Body of pancreas (tissue), 4 donors: ENCODE results near the gene RMRP. TPM values are rescaled to one million over a fixed set of nuclear protein-coding genes. Genes with fewer than 3 reads are reported as not detected.
"Not testable (repeated sequence)": the region's sequence is repeated elsewhere in the genome, so short reads cannot be mapped to it uniquely, and the experiment has no call there.

ENCODE experiments used
- ATAC-seq: fragments of 150-250 bp; one replicate; pipeline ENCODE4 v1.9.1; 2016
- DNase-seq, 4 donors: peaks; one replicate each; pipeline ENCODE4 v3.0.0-alpha.2; 2019
- H3K27ac ChIP-seq, 4 donors: fragments of 200-600 bp; sonication (generic); 1 replicate in 3 of 4; 2 replicates in 1 of 4; pipeline versions ENCODE4 v1.5.1 to v1.6.1; 2016 to 2019; ENCODE audit warnings: mild to moderate bottlenecking in 1 of 4, mixed read lengths in 1 of 4, moderate library complexity in 1 of 4
- H3K27me3 ChIP-seq, 2 donors: fragments of 200-600 bp; sonication (generic); one replicate each; pipeline ENCODE4 v1.6.0; 2016; ENCODE audit warnings: mild to moderate bottlenecking in 1 of 2
- H3K36me3 ChIP-seq, 2 donors: fragments of 200-600 bp; sonication (generic); replicated peaks in 1 of 2; 2 replicates each; pipeline ENCODE4 v1.5.1; 2016; ENCODE audit warnings: low read depth in 2 of 2; ENCODE audit not compliant: insufficient read depth in 1 of 2
- H3K4me1 ChIP-seq: fragments of 200-600 bp; sonication (generic); one replicate; pipeline ENCODE4 v1.6.0; 2016
- H3K4me3 ChIP-seq, 2 donors: fragments of 200-600 bp; sonication (generic); 1 replicate in 1 of 2; 2 replicates in 1 of 2; pipeline ENCODE4 v1.5.1; 2016 to 2019
- H3K9me3 ChIP-seq, 3 donors: fragments of 200-600 bp; sonication (generic); 1 replicate in 2 of 3; 2 replicates in 1 of 3; pipeline ENCODE4 v1.5.1; 2016
- POLR2A ChIP-seq, 3 donors: fragments of 450-650 bp; IDR thresholded peaks; one replicate each; pipeline ENCODE4 v1.6.1; 2016; ENCODE audit warnings: antibody characterized with exemption in 3 of 3, mild to moderate bottlenecking in 2 of 3
- WGBS, 2 donors: methylation state at CpG; one replicate each; pipeline ENCODE4 v1.1.5; 2017; 5-methylcytosine and 5-hydroxymethylcytosine counted together
- intact Hi-C: fragments of 100-400 bp; cut with DNase I; formaldehyde crosslinking; loops from one replicate; pipeline ENCODE4 v1.15.1; 2023
- total RNA-seq, 2 donors: library from RNA; depleted of rRNA; stranded (reverse); fragments of >200 nt; gene quantifications; one replicate each; pipeline ENCODE4 v1.1.0, GENCODE V29; 2016
- TF ChIP-seq, protein P1 (sequence below), 7 experiments: fragments of 450-650 bp in 4 of 7; fragments of 200-600 bp in 3 of 7; sonication (generic) in 3 of 7; IDR thresholded peaks; one replicate each; pipeline ENCODE4 v1.5.1; 2016 to 2019; ENCODE audit warnings: antibody characterized with exemption in 7 of 7

The RMRP gene
- total RNA-seq, 2 donors from 2014 or later, result 887 to 2,577 TPM

DNA sequence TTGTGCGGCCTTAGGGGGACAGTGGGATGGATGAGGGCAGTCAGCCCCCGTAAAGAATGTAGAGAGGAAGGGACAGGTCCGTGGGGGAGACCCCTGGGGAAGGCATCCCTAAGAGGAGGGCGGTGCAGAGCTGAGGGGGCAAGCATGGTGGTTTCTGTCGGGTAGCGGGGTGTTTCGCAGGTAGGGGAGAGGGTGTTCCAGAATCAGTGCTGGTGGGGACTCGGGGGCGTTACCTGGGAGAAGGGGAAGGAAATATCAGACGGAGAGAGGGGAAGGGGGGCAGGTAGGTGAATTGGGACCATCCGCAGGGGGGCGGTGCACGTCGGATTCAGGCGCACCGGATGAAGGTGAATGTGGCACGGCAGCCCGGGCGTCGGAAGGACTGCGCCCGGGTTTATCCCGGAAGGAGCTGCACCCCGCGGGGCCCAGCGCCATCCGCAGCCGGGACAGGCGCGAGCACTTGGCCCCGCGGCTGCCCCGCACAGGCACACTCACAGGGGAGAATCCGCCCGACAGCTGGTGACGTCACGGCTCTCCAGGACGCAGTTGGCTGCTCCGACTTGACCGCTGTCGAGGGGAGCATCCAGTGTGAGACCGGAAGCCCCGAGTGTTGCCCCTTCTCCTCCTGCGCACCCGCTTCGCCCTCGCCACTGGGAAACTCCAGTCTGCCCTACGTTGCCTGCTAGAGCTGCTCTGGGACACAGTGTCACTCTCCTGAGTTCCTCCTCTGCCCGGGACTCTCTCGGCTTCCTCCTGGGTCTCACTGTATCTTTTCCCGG lies 40.9 kb downstream of the RMRP start:
- DNase-seq (peak; percentile 53 to 72 (median 66)), ATAC-seq (peak; percentile 56)
- H3K4me1 ChIP-seq, result peaks cover 14% of the 10 kb centered on the region
- H3K36me3 ChIP-seq, result no peaks in the 10 kb centered on the region
- no peak overlapping the region for H3K27ac ChIP-seq
- H3K9me3 ChIP-seq, result no peaks in the 10 kb centered on the region
- no peaks in the 10 kb centered on the region for H3K27me3 ChIP-seq
- no peak overlapping the region for H3K4me3 ChIP-seq
- WGBS, 2 donors, result 10 to 23% methylated on average over 31 to 47 of the region's 51 CpGs
- TF ChIP-seq, protein P1, sequence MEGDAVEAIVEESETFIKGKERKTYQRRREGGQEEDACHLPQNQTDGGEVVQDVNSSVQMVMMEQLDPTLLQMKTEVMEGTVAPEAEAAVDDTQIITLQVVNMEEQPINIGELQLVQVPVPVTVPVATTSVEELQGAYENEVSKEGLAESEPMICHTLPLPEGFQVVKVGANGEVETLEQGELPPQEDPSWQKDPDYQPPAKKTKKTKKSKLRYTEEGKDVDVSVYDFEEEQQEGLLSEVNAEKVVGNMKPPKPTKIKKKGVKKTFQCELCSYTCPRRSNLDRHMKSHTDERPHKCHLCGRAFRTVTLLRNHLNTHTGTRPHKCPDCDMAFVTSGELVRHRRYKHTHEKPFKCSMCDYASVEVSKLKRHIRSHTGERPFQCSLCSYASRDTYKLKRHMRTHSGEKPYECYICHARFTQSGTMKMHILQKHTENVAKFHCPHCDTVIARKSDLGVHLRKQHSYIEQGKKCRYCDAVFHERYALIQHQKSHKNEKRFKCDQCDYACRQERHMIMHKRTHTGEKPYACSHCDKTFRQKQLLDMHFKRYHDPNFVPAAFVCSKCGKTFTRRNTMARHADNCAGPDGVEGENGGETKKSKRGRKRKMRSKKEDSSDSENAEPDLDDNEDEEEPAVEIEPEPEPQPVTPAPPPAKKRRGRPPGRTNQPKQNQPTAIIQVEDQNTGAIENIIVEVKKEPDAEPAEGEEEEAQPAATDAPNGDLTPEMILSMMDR (IDR thresholded peaks at IDR 0.05), result peak in 2 of 7 experiments; percentile 4 to 24
- TF ChIP-seq POLR2A (IDR thresholded peaks at IDR 0.05), result peak in 1 of 3 donors; percentile 41
- intact Hi-C loops, result no loop called here

DNA sequence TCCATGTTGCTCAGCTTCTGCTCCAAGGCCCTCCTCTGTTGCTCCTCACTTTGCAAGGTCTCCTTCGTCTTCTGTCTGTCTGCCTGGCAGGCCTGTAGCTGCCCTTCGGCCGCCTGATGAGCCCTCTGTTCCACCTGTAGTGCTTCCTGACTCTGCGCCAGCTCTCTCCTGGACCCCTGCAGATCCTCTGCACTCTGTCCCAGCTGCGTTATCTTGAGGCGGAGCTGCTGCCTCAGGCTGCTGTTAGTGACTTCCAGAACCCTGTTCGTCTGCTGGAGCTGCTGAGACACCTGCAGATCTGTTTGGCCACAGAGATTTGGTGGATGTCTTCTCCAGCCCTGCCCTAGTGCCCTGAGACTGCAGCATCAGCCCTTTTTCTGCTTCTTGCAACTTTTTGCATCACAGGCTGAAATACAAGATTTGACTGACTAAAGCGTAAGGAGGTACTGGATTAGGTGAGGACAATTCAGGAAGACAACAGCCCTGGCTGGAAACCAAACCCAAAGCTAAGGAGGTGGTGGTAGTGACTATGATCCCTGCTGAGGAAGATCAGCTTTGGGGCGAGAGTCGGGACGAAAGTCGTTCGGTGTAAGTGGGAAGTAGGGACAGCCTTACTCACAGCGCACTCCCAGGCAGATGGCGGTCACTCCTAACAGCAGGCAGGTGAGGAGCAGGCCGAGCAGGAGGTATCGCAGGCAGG lies 41.7 kb downstream of the RMRP start:
- Histone ChIP-seq H3K27ac (no peak overlapping the region), H3K9me3 (no peaks in the 10 kb centered on the region), H3K36me3 (no peaks in the 10 kb centered on the region), H3K4me1 (peaks cover 14% of the 10 kb centered on the region), H3K4me3 (no peak overlapping the region), H3K27me3 (no peaks in the 10 kb centered on the region)
- intact Hi-C loops, result no loop called here
- DNase-seq, result no peak
- TF ChIP-seq POLR2A (IDR thresholded peaks at IDR 0.05), result no peak
- TF ChIP-seq, protein P1 (IDR thresholded peaks at IDR 0.05), result no peak
- ATAC-seq, result no peak
- 81 to 82% methylated on average over 17 of the region's 17 CpGs for WGBS, 2 donors

- Histone ChIP-seq H3K27me3 (no peaks in the 10 kb centered on the region), H3K27ac (no peak overlapping the region), H3K36me3 (peaks cover 0 to 2% of the 10 kb centered on the region in 2 donors), H3K9me3 (no peaks in the 10 kb centered on the region), H3K4me1 (peaks cover 14% of the 10 kb centered on the region), H3K4me3 (no peak overlapping the region)
- no peak for ATAC-seq
- WGBS, 2 donors, result 85 to 95% methylated on average over 2 of the region's 2 CpGs
- TF ChIP-seq POLR2A (IDR thresholded peaks at IDR 0.05), result no peak
- TF ChIP-seq, protein P1 (IDR thresholded peaks at IDR 0.05), result no peak
- DNase-seq, result no peak
- intact Hi-C loops, result no loop called here
These were observed 45.0 kb downstream of the RMRP start for GRCh38 chr9:35612843-35613242.

- 80 to 97% methylated on average over 4 of the region's 4 CpGs for WGBS, 2 donors
- H3K36me3 ChIP-seq, intact Hi-C loops, H3K27ac ChIP-seq, H3K9me3 ChIP-seq, H3K27me3 ChIP-seq, ATAC-seq, H3K4me1 ChIP-seq, H3K4me3 ChIP-seq, DNase-seq: not testable (repeated sequence)
These were observed 45.8 kb downstream of the RMRP start for GRCh38 chr9:35612066-35612465.

DNA sequence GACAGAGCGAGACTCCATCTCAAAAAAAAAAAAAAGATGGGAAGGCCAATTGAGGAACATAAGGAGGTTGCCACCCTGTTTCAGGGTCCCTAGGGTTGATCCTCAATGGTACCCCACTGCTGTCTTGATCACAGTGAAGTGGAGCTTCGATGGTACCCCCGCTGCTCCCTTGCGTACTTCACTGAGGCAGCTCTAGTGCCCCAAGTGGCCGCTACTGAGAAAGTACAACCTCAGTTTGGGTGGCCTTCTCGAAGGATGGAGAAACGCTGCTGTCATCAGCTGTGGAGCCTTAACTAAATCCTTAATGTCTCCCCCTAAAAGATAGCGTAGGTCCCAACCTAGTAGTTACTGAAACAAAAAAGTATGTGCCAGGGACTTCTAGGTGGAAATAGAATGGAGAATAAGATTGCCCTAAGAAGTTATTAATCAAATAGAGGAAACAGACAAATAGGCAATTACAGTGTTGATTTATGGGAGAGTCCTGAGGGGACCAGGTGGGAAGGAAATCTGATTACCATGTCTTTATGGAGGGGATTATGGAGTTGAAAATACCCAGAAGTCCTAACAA lies 46.5 kb downstream of the RMRP start:
- peak; percentile 48 to 59 (median 52) for DNase-seq
- Histone ChIP-seq H3K27ac (no peak overlapping the region), H3K36me3 (peaks cover 0 to 2% of the 10 kb centered on the region in 2 donors), H3K27me3 (no peaks in the 10 kb centered on the region), H3K4me1 (peaks cover 8% of the 10 kb centered on the region), H3K4me3 (no peak overlapping the region), H3K9me3 (no peaks in the 10 kb centered on the region)
- peak in 1 of 3 donors; percentile 3 for TF ChIP-seq POLR2A (IDR thresholded peaks at IDR 0.05)
- TF ChIP-seq, protein P1 (IDR thresholded peaks at IDR 0.05), result peak; percentile 23 to 58 (median 49)
- peak; percentile 70 for ATAC-seq
- 16 to 22% methylated on average over 8 of the region's 8 CpGs for WGBS, 2 donors
- intact Hi-C loops, result no loop called here
